Neural cell (in vitro differentiated cells): ENCODE results near the gene MEGF6. TPM values are rescaled to one million over a fixed set of nuclear protein-coding genes. Genes with fewer than 3 reads are reported as not detected.

Experiments
- H2AFZ ChIP-seq: fragments of 200-600, 300-800 bp; sonication (generic), shearing (Covaris generic); 2 replicates; pipeline ENCODE4 v1.6.0; 2014; ENCODE audit warnings: low read depth, mild to moderate bottlenecking, antibody characterized with exemption, low read length, moderate library complexity
- H3F3A ChIP-seq: fragments of 200-600 bp; shearing (Covaris generic); 2 replicates; pipeline ENCODE4 v1.6.1; 2016; ENCODE audit warnings: mild to moderate bottlenecking, moderate library complexity, mixed read lengths, antibody characterized with exemption, low read length; ENCODE audit not compliant: insufficient read depth, poor library complexity, severe bottlenecking
- H3K27ac ChIP-seq: fragments of 200-600, 300-800 bp; sonication (generic), shearing (Covaris generic); 2 replicates; pipeline ENCODE4 v1.5.1; 2014; ENCODE audit warnings: mild to moderate bottlenecking, low read length, moderate library complexity
- H3K27me3 ChIP-seq: fragments of 300-800, 200-600 bp; sonication (generic), shearing (Covaris generic); 2 replicates; pipeline ENCODE4 v1.6.0; 2014; ENCODE audit warnings: mild to moderate bottlenecking, low read depth, low read length, moderate library complexity; ENCODE audit not compliant: insufficient read depth
- H3K36me3 ChIP-seq: fragments of 300-800, 200-600 bp; sonication (generic), shearing (Covaris generic); 2 replicates; pipeline ENCODE4 v1.5.1; 2014; ENCODE audit warnings: mild to moderate bottlenecking, antibody characterized with exemption, low read length, moderate library complexity; ENCODE audit not compliant: insufficient read depth
- H3K4me2 ChIP-seq: fragments of 300-800, 200-600 bp; sonication (generic), shearing (Covaris generic); 2 replicates; pipeline ENCODE4 v1.6.0; 2014; ENCODE audit warnings: mild to moderate bottlenecking, low read length
- H3K4me3 ChIP-seq: fragments of 300-800, 200-600 bp; sonication (generic), shearing (Covaris generic); 2 replicates; pipeline ENCODE4 v1.5.1; 2014; ENCODE audit warnings: mild to moderate bottlenecking, low read length, moderate library complexity
- H3K79me2 ChIP-seq: fragments of 200-600 bp; shearing (Covaris generic); replicated peaks from 2 replicates; pipeline ENCODE4 v1.6.0; 2014; ENCODE audit warnings: mild to moderate bottlenecking, low read length, moderate library complexity; ENCODE audit not compliant: insufficient read depth
- H3K9ac ChIP-seq: fragments of 300-800, 200-600 bp; sonication (generic), shearing (Covaris generic); 2 replicates; pipeline ENCODE4 v1.6.1; 2016; ENCODE audit warnings: mild to moderate bottlenecking, low read length, mixed read lengths
- H3K9me2 ChIP-seq: fragments of 200-600 bp; shearing (Covaris generic); 2 replicates; pipeline ENCODE4 v1.6.1; 2016; ENCODE audit warnings: mild to moderate bottlenecking, low read length, mixed read lengths; ENCODE audit not compliant: insufficient read depth
- H3K9me3 ChIP-seq: fragments of 200-600, 300-800 bp; sonication (generic), shearing (Covaris generic); 2 replicates; pipeline ENCODE4 v1.6.1; 2016; ENCODE audit warnings: mild to moderate bottlenecking, mixed run types, low read length, moderate library complexity, mixed read lengths
- H4K20me1 ChIP-seq: fragments of 200-600 bp; shearing (Covaris generic); 2 replicates; pipeline ENCODE4 v1.6.1; 2016; ENCODE audit warnings: mild to moderate bottlenecking, mixed run types; ENCODE audit not compliant: insufficient read depth
- CTCF ChIP-seq: fragments of 450-650 bp; IDR thresholded peaks from 2 replicates; pipeline ENCODE4 v1.5.1; 2014; ENCODE audit warnings: antibody characterized with exemption, mild to moderate bottlenecking, moderate library complexity; ENCODE audit not compliant: poor library complexity, severe bottlenecking
- EP300 ChIP-seq: fragments of 450-650 bp; conservative IDR thresholded peaks from 2 replicates; pipeline ENCODE4 v1.6.1; 2014; ENCODE audit warnings: antibody characterized with exemption, mild to moderate bottlenecking, moderate library complexity; ENCODE audit not compliant: poor library complexity, severe bottlenecking
- EZH2 ChIP-seq: fragments of 200-600, 300-800 bp; shearing (Covaris generic), sonication (generic); IDR thresholded peaks from 2 replicates; pipeline ENCODE4 v1.6.1; 2014; ENCODE audit warnings: antibody characterized with exemption, low read length, borderline replicate concordance, mild to moderate bottlenecking; ENCODE audit not compliant: insufficient read depth, poor library complexity, severe bottlenecking
- MXI1 ChIP-seq: fragments of 450-650 bp; conservative IDR thresholded peaks from 2 replicates; pipeline ENCODE4 v1.6.1; 2014; ENCODE audit warnings: antibody characterized with exemption, mild to moderate bottlenecking; ENCODE audit not compliant: poor library complexity, severe bottlenecking
- POLR2AphosphoS5 ChIP-seq: IDR thresholded peaks from 2 replicates; pipeline ENCODE4 v1.6.1; 2012
- RAD21 ChIP-seq: fragments of 450-650 bp; conservative IDR thresholded peaks from 2 replicates; pipeline ENCODE4 v1.6.1; 2014; ENCODE audit warnings: antibody characterized with exemption, mild to moderate bottlenecking, moderate library complexity
- REST ChIP-seq: IDR thresholded peaks from 2 replicates; pipeline ENCODE4 v1.6.1; 2012; ENCODE audit warnings: borderline replicate concordance
- SMC3 ChIP-seq: fragments of 450-650 bp; conservative IDR thresholded peaks from 2 replicates; pipeline ENCODE4 v1.6.1; 2014; ENCODE audit warnings: antibody characterized with exemption, mild to moderate bottlenecking, moderate library complexity; ENCODE audit not compliant: poor library complexity
- TAF1 ChIP-seq: IDR thresholded peaks from 2 replicates; pipeline ENCODE4 v1.6.1; 2012; ENCODE audit warnings: low read depth
- polyA plus RNA-seq: library from polyadenylated mRNA; depleted of rRNA; stranded (reverse); fragments of >200 nt; gene quantifications from 2 replicates; pipeline ENCODE4 v1.2.3, GENCODE V29; 2014

Gene MEGF6
- polyA plus RNA-seq, 1 donor from 2014 or later = 6.0 TPM

GRCh38 chr1:3501856-3502640 lies 109.3 kb downstream of the MEGF6 start:
- H3K9ac ChIP-seq = no peak overlapping the region
- H3K36me3 ChIP-seq = no peaks in the 10 kb centered on the region
- no peak overlapping the region for H2AFZ ChIP-seq
- TF ChIP-seq TAF1 (no peak), EZH2 (no peak), REST (no peak), CTCF (no peak), POLR2AphosphoS5 (no peak), MXI1 (no peak), RAD21 (no peak), SMC3 (no peak), EP300 (no peak)
- H3K27ac ChIP-seq = no peak overlapping the region
- no peaks in the 10 kb centered on the region for H3K27me3 ChIP-seq
- no peak overlapping the region for H3K4me2 ChIP-seq
- H4K20me1 ChIP-seq = no peaks in the 10 kb centered on the region
- H3K4me3 ChIP-seq = no peak overlapping the region
- H3K79me2 ChIP-seq = no peaks in the 10 kb centered on the region
- no peaks in the 10 kb centered on the region for H3K9me2 ChIP-seq
- H3F3A ChIP-seq = no peaks in the 10 kb centered on the region
- no peaks in the 10 kb centered on the region for H3K9me3 ChIP-seq

GRCh38 chr1:3501437-3501836 lies 109.9 kb downstream of the MEGF6 start:
- Histone ChIP-seq H3K79me2 (no peaks in the 10 kb centered on the region), H3K27ac (no peak overlapping the region), H3K36me3 (no peaks in the 10 kb centered on the region), H2AFZ (no peak overlapping the region), H3K9me3 (no peaks in the 10 kb centered on the region), H3K9me2 (no peaks in the 10 kb centered on the region), H3K27me3 (no peaks in the 10 kb centered on the region), H3K9ac (no peak overlapping the region), H3K4me2 (no peak overlapping the region), H4K20me1 (no peaks in the 10 kb centered on the region), H3F3A (no peaks in the 10 kb centered on the region), H3K4me3 (no peak overlapping the region)
- TF ChIP-seq CTCF = no peak
- no peak for TF ChIP-seq EZH2
- no peak for TF ChIP-seq RAD21
- no peak for TF ChIP-seq TAF1
- no peak for TF ChIP-seq POLR2AphosphoS5
- no peak for TF ChIP-seq REST
- no peak for TF ChIP-seq MXI1
- no peak for TF ChIP-seq EP300
- TF ChIP-seq SMC3 = no peak
